H1 (cell line): ENCODE measurements around the gene AKT1. TPM values are rescaled to one million over a fixed set of nuclear protein-coding genes. Genes with fewer than 3 reads are reported as not detected.

Experiments used
- BCL11A ChIP-seq, 2 experiments: IDR thresholded peaks; one replicate each; pipeline ENCODE4 v1.6.1; 2011; ENCODE audit warnings: low read depth in 2 of 2, low read length in 2 of 2, mild to moderate bottlenecking in 2 of 2
- EGR1 ChIP-seq: IDR thresholded peaks from 2 replicates; pipeline ENCODE4 v1.6.1; 2011; ENCODE audit warnings: low read depth, low read length, borderline replicate concordance
- GTF2F1 ChIP-seq: IDR thresholded peaks from 2 replicates; pipeline ENCODE4 v1.6.1; 2012; ENCODE audit warnings: low read depth, low read length, improper control_type of control experiment, borderline replicate concordance
- JUN ChIP-seq: IDR thresholded peaks from 2 replicates; pipeline ENCODE4 v1.6.1; 2011; ENCODE audit warnings: low read depth, mild to moderate bottlenecking, improper control_type of control experiment, low read length
- POU5F1 ChIP-seq: IDR thresholded peaks from 2 replicates; pipeline ENCODE4 v1.6.1; 2011; ENCODE audit warnings: low read depth, mild to moderate bottlenecking, low read length, moderate library complexity
- SIRT6 ChIP-seq: IDR thresholded peaks from one replicate; pipeline ENCODE4 v1.7.1; 2012; ENCODE audit warnings: low read length, inconsistent platforms
- SRF ChIP-seq: IDR thresholded peaks from 2 replicates; pipeline ENCODE4 v1.6.1; 2011; ENCODE audit warnings: mild to moderate bottlenecking, low read depth, low read length, moderate library complexity
- ZNF274 ChIP-seq: IDR thresholded peaks from 2 replicates; pipeline ENCODE4 v1.7.0; 2012; ENCODE audit warnings: low read length, borderline replicate concordance; ENCODE audit errors: extremely low read depth
- polyA plus RNA-seq, 7 experiments: library from polyadenylated mRNA; depleted of rRNA in 3 of 7; stranded (reverse) in 5 of 7; unstranded in 2 of 7; fragments of >200 nt in 5 of 7; fragments of 200-250 nt in 2 of 7; gene quantifications; 1 replicate in 5 of 7; 2 replicates in 1 of 7; 4 replicates in 1 of 7; pipeline versions ENCODE4 v1.2.1 to v1.2.3, GENCODE V29; 2011 to 2013; ENCODE audit warnings: missing spikeins in 2 of 7, mixed read lengths in 2 of 7
- total RNA-seq: library from RNA; stranded (reverse); fragmentation: NEBNext Ultra II Directional; extraction: Animal tissue kit (Norgen Biotek cat#: 25700); gene quantifications from 2 replicates; pipeline ENCODE4 v1.2.1, GENCODE V29; 2021

The AKT1 gene
- total and polyA plus RNA-seq, 2 of the 8 experiments (the other 6 are each of a cell fraction or from before 2014, with no cell fraction given) = 68.1 to 71.5 TPM

- TF ChIP-seq BCL11A (IDR thresholded peaks at IDR 0.05; ENCODE audit: low read depth in 2 of 2, low read length in 2 of 2) (no peak), ZNF274 (no peak), EGR1 (no peak), SIRT6 (no peak), JUN (no peak), POU5F1 (no peak), SRF (no peak), GTF2F1 (no peak)
Measured at GRCh38 chr14:104821229-104821945, 25.8 kb upstream of the AKT1 start (continued).
